Measurements from ENCODE around the gene TXNIP. TPM values are rescaled to one million over a fixed set of nuclear protein-coding genes. Genes with fewer than 3 reads are reported as not detected.

Gene TXNIP
- total RNA-seq, 2 experiments from 2014 or later, result 86.0 to 91.1 TPM

- intact Hi-C loops (cut with micrococcal nuclease), result no loop called here
- Mint-ChIP-seq H3K4me1 (ENCODE audit: low read depth) (peaks cover 33% of the 10 kb centered on the region), H3K27me3 (ENCODE audit: low read depth) (no peaks in the 10 kb centered on the region), H3K36me3 (ENCODE audit: low read depth) (peaks cover 21% of the 10 kb centered on the region), H3K4me3 (no peak overlapping the region), H3K27ac (no peak overlapping the region), H3K9me3 (no peaks in the 10 kb centered on the region)
- DNase-seq, result no peak
- CTCF ChIA-PET, result interaction anchor here (0.7 kb wide), 1 partner anchor 31 kb away, joined by 3 read pairs; no protein-coding TSS in a partner anchor
Observed at GRCh38 chr1:145946477-145946986, 49.8 kb downstream of the TXNIP start.

- no peak for DNase-seq
- Mint-ChIP-seq H3K27me3 (ENCODE audit: low read depth) (no peaks in the 10 kb centered on the region), H3K9me3 (no peaks in the 10 kb centered on the region), H3K36me3 (ENCODE audit: low read depth) (peaks cover 19% of the 10 kb centered on the region), H3K4me3 (no peak overlapping the region), H3K4me1 (ENCODE audit: low read depth) (peaks cover 19% of the 10 kb centered on the region), H3K27ac (no peak overlapping the region)
- intact Hi-C loops (cut with micrococcal nuclease), result no loop called here
- CTCF ChIA-PET, result interaction anchor here (0.7 kb wide), 1 partner anchor 73 kb away, joined by 3 read pairs; no protein-coding TSS in a partner anchor
Observed at GRCh38 chr1:145944532-145944931, 51.8 kb downstream of the TXNIP start.

- H3K27ac Mint-ChIP-seq, result no peak overlapping the region
- CTCF ChIA-PET, result no interaction called here
- intact Hi-C loops (cut with micrococcal nuclease), result no loop called here
- DNase-seq, result no peak
- H3K9me3 Mint-ChIP-seq, result no peaks in the 10 kb centered on the region
- H3K4me3 Mint-ChIP-seq, result no peak overlapping the region
- peaks cover 12% of the 10 kb centered on the region for H3K4me1 Mint-ChIP-seq (ENCODE audit: low read depth)
- no peaks in the 10 kb centered on the region for H3K27me3 Mint-ChIP-seq (ENCODE audit: low read depth)
- H3K36me3 Mint-ChIP-seq (ENCODE audit: low read depth), result peaks cover 19% of the 10 kb centered on the region
Observed at GRCh38 chr1:145942871-145943270, 53.5 kb downstream of the TXNIP start.

Other genes starting within 250 kb of the TXNIP start
- gene RNF115, start 172.5 kb downstream of the TXNIP start, total RNA-seq, result 1 to 10 TPM; 7.5 to 8.0 TPM
- gene POLR3C, start 172.4 kb downstream of the TXNIP start, total RNA-seq, result 10 to 100 TPM; 18.8 to 19.2 TPM
- 1 to 10 TPM; 3.2 to 3.4 TPM for gene NUDT17, start 150.9 kb downstream of the TXNIP start, total RNA-seq
- gene PIAS3, start 137.5 kb downstream of the TXNIP start, total RNA-seq, result 10 to 100 TPM; 19.1 to 19.6 TPM
- under 1 TPM; 0.19 to 0.20 TPM for gene ANKRD35, start 110.7 kb downstream of the TXNIP start, total RNA-seq
- gene ITGA10, start 86.5 kb downstream of the TXNIP start, total RNA-seq, result under 1 TPM; 0.41 to 0.54 TPM
- gene PEX11B, start 77.9 kb downstream of the TXNIP start, total RNA-seq, result 10 to 100 TPM; 18.0 to 19.0 TPM
- gene RBM8A, start 69.1 kb downstream of the TXNIP start, total RNA-seq, result 100 to 1,000 TPM; 241 to 242 TPM
- gene LIX1L, start 38.6 kb downstream of the TXNIP start, total RNA-seq, result 10 to 100 TPM; 43.6 to 44.3 TPM
- 1 to 10 TPM; 3.7 to 4.3 TPM for gene ANKRD34A, start 32.0 kb downstream of the TXNIP start, total RNA-seq
- 10 to 100 TPM; 32.0 to 34.0 TPM for gene POLR3GL, start 31.9 kb downstream of the TXNIP start, total RNA-seq
- gene HJV, start 25.2 kb upstream of the TXNIP start, total RNA-seq, result not detected
- gene NBPF10, start 148.2 kb upstream of the TXNIP start, total RNA-seq, result 1 to 10 TPM; 1.3 to 1.4 TPM
- 10 to 100 TPM; 21.7 to 25.3 TPM for gene NOTCH2NLA, start 232.4 kb upstream of the TXNIP start, total RNA-seq

Data from activated naive CD4-positive, alpha-beta T cell treated with anti-CD3 and anti-CD28 coated beads for 36 hours (primary cell).